NCI-H510A treated with DMSO at 0.1 percent for 48 hours (cell line): ENCODE measurements around the gene CACFD1.

Source experiments
- DNase-seq: peaks from one replicate; lab custom pipeline; 2025; lab: John Stamatoyannopoulos, UW

CACFD1 gene

GRCh38 chr9:133464638-133465037 lies 4.9 kb downstream of the CACFD1 start:
- no peak for DNase-seq

- no peak for DNase-seq
Measured at GRCh38 chr9:133465984-133466383, 6.2 kb downstream of the CACFD1 start.

GRCh38 chr9:133467101-133467500 lies 7.3 kb downstream of the CACFD1 start:
- no peak for DNase-seq

- DNase-seq: no peak
Measured at GRCh38 chr9:133468374-133468773, 8.6 kb downstream of the CACFD1 start.

GRCh38 chr9:133468777-133469421 lies 9.1 kb downstream of the CACFD1 start:
- no peak for DNase-seq

GRCh38 chr9:133470427-133470924 lies 10.7 kb downstream of the CACFD1 start:
- DNase-seq: no peak

- DNase-seq: no peak
Measured at GRCh38 chr9:133470988-133471387, 11.2 kb downstream of the CACFD1 start.

GRCh38 chr9:133471551-133472276 lies 11.9 kb downstream of the CACFD1 start:
- DNase-seq: no peak

GRCh38 chr9:133472277-133472645 lies 12.5 kb downstream of the CACFD1 start:
- no peak for DNase-seq

GRCh38 chr9:133472753-133473378 lies 13.1 kb downstream of the CACFD1 start:
- no peak for DNase-seq

- no peak for DNase-seq
Measured at GRCh38 chr9:133473743-133474142, 14.0 kb downstream of the CACFD1 start.

GRCh38 chr9:133474215-133474614 lies 14.4 kb downstream of the CACFD1 start:
- DNase-seq: no peak

GRCh38 chr9:133474853-133475252 lies 15.1 kb downstream of the CACFD1 start:
- no peak for DNase-seq

- no peak for DNase-seq
Measured at GRCh38 chr9:133475292-133476012, 15.7 kb downstream of the CACFD1 start.

- no peak for DNase-seq
Measured at GRCh38 chr9:133476036-133476931, 16.5 kb downstream of the CACFD1 start.

- no peak for DNase-seq
Measured at GRCh38 chr9:133476941-133477340, 17.2 kb downstream of the CACFD1 start.

- no peak for DNase-seq
Measured at GRCh38 chr9:133477461-133477860, 17.7 kb downstream of the CACFD1 start.

GRCh38 chr9:133477992-133478850 lies 18.4 kb downstream of the CACFD1 start:
- DNase-seq: no peak

- peak; percentile 87 for DNase-seq
Measured at GRCh38 chr9:133478851-133479711, 19.3 kb downstream of the CACFD1 start, which contains the start of gene SLC2A6. Gene SLC2A6, minus strand, starts transcription at chr9:133479099. Its CDS starts 40 bp downstream, at chr9:133479059.
